GM19351 (cell line): ENCODE measurements around the gene NUB1.
"Not testable (repeated sequence)": the region's sequence is repeated elsewhere in the genome, so short reads cannot be mapped to it uniquely, and the experiment has no call there.

ENCODE experiments used
- ATAC-seq: cut with Tn5 transposase; IDR thresholded peaks from one replicate; pipeline ENCODE4 v1.9.1; 2021; ENCODE audit warnings: mild to moderate bottlenecking, moderate library complexity; ENCODE audit not compliant: unreplicated experiment

NUB1 gene

GRCh38 chr7:151341357-151342101, at the start of gene NUB1:
NUB1 (plus strand) TSS chr7:151341812; CDS start chr7:151345350, 3,538 bp downstream.
- peak; percentile 58 for ATAC-seq

- ATAC-seq = no peak
Observed at GRCh38 chr7:151292850-151293249, 48.8 kb upstream of the NUB1 start.

- no peak for ATAC-seq
Observed at GRCh38 chr7:151296202-151296992, 45.2 kb upstream of the NUB1 start.

GRCh38 chr7:151298765-151299164, 42.8 kb upstream of the NUB1 start:
- ATAC-seq = no peak

GRCh38 chr7:151299530-151299929, 42.1 kb upstream of the NUB1 start:
- no peak for ATAC-seq

- no peak for ATAC-seq
Observed at GRCh38 chr7:151299940-151300645, 41.5 kb upstream of the NUB1 start.

- no peak for ATAC-seq
Observed at GRCh38 chr7:151301471-151302462, 39.8 kb upstream of the NUB1 start.

GRCh38 chr7:151304251-151304650, 37.4 kb upstream of the NUB1 start:
- not testable (repeated sequence) for ATAC-seq

GRCh38 chr7:151304856-151305255, 36.8 kb upstream of the NUB1 start:
- ATAC-seq = no peak

- ATAC-seq = no peak
Observed at GRCh38 chr7:151306374-151306773, 35.2 kb upstream of the NUB1 start.

- ATAC-seq = no peak
Observed at GRCh38 chr7:151306860-151307259, 34.8 kb upstream of the NUB1 start.

GRCh38 chr7:151307536-151307935, 34.1 kb upstream of the NUB1 start:
- ATAC-seq = no peak

- no peak for ATAC-seq
Observed at GRCh38 chr7:151308256-151308655, 33.4 kb upstream of the NUB1 start.

- no peak for ATAC-seq
Observed at GRCh38 chr7:151308791-151309190, 32.8 kb upstream of the NUB1 start.

- ATAC-seq = no peak
Observed at GRCh38 chr7:151309311-151309710, 32.3 kb upstream of the NUB1 start.

- no peak for ATAC-seq
Observed at GRCh38 chr7:151310578-151310977, 31.0 kb upstream of the NUB1 start.

GRCh38 chr7:151311294-151311864, 30.2 kb upstream of the NUB1 start:
- ATAC-seq = no peak

- no peak for ATAC-seq
Observed at GRCh38 chr7:151312356-151312755, 29.3 kb upstream of the NUB1 start.

GRCh38 chr7:151312831-151313809, 28.5 kb upstream of the NUB1 start:
- ATAC-seq = no peak
